HG02798 (cell line): ENCODE measurements around the gene CPED1.
"Not testable (repeated sequence)": the region's sequence is repeated elsewhere in the genome, so short reads cannot be mapped to it uniquely, and the experiment has no call there.

Source experiments
- ATAC-seq: cut with Tn5 transposase; IDR thresholded peaks from one replicate; pipeline ENCODE4 v1.9.1; 2021; ENCODE audit warnings: mild to moderate bottlenecking; ENCODE audit not compliant: unreplicated experiment, poor library complexity

CPED1 gene

GRCh38 chr7:121202834-121203233, 214.3 kb downstream of the CPED1 start:
- ATAC-seq: no peak

- ATAC-seq: no peak
Measured at GRCh38 chr7:121204537-121204936, 216.0 kb downstream of the CPED1 start.

DNA sequence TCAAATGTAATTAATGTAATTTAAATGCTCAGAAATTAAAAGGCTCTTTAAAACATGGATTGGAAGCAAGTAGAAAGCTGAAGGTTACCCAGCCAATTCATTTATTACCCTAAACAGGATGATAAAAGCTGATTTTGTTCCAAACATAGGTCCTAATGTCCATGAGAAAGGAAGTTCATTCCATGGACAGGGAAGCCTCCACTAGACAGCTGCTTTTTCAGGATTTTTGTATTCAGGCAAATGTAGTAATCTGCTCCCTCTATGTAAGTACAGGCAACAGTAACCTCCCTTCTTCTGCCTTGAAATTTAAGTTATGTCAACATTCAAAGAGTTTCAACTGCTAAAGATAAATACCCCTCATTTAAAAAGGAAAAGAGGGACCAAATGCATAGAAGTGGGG, 217.3 kb downstream of the CPED1 start:
- ATAC-seq: no peak

DNA sequence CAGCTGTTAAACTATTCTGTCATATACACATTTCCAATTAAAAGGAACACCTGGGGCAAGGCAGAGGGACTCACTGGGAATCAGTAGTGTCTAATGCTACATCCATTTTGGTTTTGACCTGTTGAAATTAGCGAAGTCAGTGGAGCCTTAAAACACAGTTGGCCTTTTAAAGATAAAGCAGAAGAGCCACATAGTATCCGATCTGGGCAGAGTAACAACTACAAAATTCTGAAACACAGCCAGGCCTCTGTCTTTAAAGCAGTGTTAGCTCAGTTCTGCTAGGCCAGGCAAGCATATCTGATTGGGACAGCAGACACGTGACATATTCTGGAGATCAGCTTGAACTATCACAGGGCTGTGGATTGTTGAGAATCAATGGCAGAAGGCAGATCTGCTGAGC, 222.7 kb downstream of the CPED1 start:
- ATAC-seq: no peak

GRCh38 chr7:121212036-121212435, 223.5 kb downstream of the CPED1 start:
- no peak for ATAC-seq

DNA sequence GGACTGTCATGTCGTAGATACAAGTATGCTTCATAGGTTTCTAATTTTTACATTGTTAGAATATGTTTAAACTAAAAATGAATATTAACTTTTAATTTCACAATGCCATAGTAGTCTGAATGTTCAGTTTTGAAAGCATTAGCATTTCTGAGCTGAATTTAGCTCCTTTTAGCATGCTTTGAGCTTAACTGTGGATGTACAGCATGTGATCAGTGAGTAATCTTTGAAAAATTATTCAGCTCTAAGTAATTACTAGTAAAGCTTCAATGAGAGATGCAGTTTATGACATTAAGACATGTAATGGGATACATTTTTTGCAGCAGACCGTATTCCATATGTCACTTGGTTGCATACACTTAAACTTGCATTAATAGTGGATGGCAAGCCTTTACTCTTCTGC, 226.1 kb downstream of the CPED1 start:
- no peak for ATAC-seq

- ATAC-seq: no peak
Measured at GRCh38 chr7:121219026-121219425, 230.5 kb downstream of the CPED1 start.

GRCh38 chr7:121221108-121221507, 232.6 kb downstream of the CPED1 start:
- not testable (repeated sequence) for ATAC-seq

DNA sequence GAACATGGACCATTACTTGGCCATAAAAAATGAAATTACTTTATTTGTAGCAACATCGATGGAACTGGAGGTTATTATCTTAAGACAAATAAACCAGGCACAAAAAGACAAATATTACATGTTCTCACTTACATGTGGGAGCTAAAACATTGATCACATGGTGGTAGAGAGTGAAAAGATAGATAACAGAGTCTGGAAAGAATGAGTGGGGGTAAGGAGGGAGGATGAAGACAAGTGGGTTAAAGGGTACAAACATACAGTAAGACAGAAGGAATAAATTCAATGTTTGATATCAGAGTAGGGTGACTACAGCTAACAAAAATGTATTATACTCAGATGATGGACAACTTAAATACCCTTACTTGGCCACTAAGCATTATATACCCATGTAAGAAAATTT, 240.3 kb downstream of the CPED1 start:
- ATAC-seq: no peak

DNA sequence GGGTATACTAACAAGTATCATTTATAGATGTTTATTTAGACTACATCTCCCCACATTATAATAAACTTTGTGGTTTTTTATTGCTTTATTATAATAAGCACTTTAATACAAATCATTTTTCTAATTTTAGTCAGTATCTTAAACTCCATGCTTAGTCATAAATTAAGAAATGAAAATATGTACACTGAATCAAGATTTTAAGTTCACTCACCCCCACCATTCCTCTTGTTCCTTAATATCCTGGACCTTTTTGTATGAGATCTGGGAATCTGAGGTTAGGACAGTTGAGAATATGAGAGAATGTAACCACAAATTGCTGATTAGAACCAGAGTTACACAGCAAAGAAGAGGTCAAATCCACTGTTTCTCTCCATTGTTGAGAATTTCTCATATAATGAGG, 246.7 kb downstream of the CPED1 start:
- ATAC-seq: no peak

GRCh38 chr7:121237601-121238000, 249.1 kb downstream of the CPED1 start:
- ATAC-seq: no peak

DNA sequence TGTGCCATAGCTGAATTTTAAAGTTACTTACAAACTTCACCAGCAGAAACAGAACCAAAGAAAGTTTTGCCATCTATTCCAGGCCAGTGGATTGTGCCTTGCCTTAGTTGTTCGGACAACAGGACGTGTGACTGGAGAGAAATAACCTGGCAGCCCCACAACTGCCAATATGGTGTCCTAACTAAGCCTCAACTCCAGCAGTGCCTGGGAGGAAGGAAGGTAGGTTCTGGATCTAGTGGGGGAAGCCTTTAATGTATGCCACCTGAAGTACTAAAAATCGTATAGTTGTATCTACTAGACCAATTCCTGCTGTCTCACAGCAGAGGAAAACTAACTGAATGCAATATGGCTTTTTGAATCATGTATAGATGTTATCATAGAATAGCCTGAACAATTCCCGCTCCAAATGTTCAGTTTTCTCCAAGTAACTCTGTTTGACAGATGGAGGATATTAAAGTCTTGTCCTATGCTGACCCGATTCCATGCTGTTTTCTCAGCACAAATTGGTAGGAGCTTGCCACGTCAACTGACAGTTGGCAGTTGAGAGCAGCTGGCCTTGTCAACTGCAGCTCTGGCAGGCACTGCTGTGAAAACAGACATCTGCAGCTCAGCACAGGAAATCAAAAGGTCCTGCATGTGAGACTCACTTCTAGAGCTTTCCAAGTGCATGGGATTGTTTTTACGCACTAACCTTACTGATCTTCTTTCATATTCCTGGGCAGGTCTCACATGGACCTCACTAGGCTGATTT, 255.8 kb downstream of the CPED1 start:
- ATAC-seq: peak; percentile 35

- ATAC-seq: not testable (repeated sequence)
Measured at GRCh38 chr7:121251367-121251766, 262.9 kb downstream of the CPED1 start.

DNA sequence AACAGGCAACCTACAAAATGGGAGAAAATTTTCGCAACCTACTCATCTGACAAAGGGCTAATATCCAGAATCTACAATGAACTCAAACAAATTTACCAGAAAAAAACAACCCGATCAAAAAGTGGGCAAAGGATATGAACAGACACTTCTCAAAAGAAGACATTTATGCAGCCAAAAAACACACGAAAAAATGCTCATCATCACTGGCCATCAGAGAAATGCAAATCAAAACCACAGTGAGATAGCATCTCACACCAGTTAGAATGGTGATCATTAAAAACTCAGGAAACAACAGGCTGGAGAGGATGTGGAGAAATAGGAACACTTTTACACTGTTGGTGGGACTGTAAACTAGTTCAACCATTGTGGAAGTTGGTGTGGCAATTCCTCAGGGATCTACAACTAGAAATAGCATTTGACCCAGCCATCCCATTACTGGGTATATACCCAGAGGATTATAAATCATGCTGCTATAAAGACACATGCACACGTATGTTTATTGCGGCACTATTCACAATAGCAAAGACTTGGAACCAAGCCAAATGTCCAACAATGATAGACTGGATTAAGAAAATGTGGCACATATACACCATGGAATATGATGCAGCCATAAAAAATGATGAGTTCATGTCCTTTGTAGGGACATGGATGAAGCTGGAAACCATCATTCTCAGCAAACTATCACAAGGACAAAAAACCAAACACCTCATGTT, 264.2 kb downstream of the CPED1 start:
- not testable (repeated sequence) for ATAC-seq

GRCh38 chr7:121259826-121260225, 271.3 kb downstream of the CPED1 start:
- no peak for ATAC-seq

DNA sequence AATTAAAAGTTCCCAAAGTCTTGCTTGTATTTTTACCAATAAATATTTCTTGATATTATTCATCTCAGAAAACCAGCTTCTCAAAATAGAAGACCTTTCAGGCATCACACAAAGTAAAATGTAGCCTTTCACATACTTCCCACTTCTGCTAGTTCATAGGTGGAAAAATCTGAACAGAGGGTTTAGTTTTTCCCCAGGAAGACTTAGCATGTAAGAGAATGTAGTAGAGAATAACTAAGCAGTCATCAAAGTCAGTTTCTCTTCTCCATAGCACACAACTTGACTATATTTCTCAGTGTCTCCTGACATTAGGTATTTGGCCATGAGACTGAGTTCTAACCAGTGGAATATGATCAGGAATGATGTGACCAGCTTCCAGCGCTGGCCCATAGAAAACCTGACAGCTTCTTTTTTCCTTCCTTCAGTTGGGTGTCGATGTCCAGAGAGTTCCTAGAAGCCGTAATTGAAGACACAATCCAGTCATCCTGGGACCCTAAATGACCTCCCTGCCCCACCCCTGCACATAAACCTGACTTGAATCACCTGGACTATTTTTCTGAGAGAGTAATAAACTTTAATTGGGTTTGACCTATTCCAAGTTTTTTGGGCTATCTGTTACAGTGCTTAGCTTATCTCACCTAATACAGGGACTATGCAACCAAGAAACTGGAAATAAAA, 272.8 kb downstream of the CPED1 start:
- ATAC-seq: no peak

DNA sequence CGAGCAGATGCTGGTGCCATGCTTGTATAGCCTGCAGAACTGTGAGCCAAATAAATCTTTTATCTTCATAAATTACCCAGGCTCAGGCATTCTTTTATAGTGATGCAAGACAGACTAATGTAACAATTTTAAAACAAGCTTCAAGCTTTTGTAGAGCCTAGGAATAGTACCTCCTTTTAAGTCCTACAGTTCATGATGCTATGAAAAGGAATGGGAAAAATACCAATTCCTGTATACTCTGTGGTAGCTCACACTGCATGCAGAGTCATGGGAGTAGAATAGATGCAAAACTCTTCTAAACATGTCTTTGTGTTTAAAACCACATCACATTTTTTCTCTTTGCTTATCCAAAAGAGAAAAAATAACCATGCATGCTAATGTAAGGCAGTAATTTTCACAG, 273.7 kb downstream of the CPED1 start:
- ATAC-seq: no peak

GRCh38 chr7:121262969-121263368, 274.5 kb downstream of the CPED1 start:
- no peak for ATAC-seq

DNA sequence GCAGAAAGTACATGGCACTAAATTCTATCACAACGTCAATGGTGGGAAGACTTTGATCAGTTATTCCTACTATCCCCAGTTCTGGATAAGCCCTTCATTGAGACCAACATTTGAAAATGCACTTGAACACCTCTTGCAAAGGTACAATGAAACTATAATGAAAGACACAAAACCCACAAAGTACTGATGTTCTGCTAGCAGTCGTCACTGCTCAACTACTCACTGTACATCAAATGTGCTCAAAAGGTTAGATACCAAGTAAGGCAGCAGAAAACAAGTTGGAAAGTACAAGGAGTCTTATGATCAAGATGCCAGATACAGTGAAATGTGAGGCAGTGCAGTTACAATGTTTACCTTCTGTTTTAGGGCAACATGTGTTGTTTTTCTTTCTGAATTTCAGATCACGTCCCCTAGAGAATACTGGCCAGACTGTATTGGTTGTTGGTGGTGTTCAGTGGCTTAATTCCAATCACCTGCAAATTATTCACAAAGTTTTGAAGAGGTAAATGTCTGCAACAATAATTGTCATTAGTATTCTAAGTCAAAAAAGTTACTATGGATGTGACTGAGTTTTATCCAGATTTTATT, 277.9 kb downstream of the CPED1 start:
- no peak for ATAC-seq

- no peak for ATAC-seq
Measured at GRCh38 chr7:121267612-121268011, 279.1 kb downstream of the CPED1 start.

DNA sequence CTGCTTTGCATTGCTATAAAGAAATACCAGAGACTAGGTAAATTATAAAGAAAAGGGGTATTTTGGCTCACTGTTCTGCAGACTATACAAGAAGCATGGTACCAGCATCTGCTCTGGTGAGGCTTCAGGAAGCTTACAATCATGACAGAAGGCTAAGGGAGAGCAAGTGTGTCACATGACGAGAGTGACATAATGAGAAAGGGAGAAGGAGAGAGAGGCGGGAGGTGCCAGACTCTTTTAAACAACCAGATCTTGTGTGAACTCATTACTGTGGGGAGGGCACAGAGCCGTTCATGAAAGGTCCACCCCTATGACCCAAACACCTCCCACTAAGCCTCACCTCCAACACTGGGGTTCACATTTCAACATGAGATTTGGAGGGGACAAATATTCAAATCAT, 281.3 kb downstream of the CPED1 start:
- no peak for ATAC-seq
